NCI-H460 (cell line): ENCODE measurements around the gene FTCDNL1. TPM values are rescaled to one million over a fixed set of nuclear protein-coding genes. Genes with fewer than 3 reads are reported as not detected.

Source experiments
- DNase-seq: peaks from one replicate; pipeline ENCODE4 v3.0.0-alpha.2; 2016; ENCODE audit warnings: low read depth; ENCODE audit errors: extremely low read depth
- total RNA-seq: library from RNA; depleted of rRNA; stranded (reverse); fragments of >200 nt; shearing (Covaris generic); gene quantifications from 2 replicates; pipeline ENCODE4 v1.2.3, GENCODE V29; 2014

The FTCDNL1 gene
- total RNA-seq, 1 experiment from 2014 or later: 2.1 TPM

- DNase-seq: no peak
Measured at GRCh38 chr2:199792381-199792780, 58.6 kb downstream of the FTCDNL1 start.

- no peak for DNase-seq
Measured at GRCh38 chr2:199791326-199791725, 59.7 kb downstream of the FTCDNL1 start.

DNA sequence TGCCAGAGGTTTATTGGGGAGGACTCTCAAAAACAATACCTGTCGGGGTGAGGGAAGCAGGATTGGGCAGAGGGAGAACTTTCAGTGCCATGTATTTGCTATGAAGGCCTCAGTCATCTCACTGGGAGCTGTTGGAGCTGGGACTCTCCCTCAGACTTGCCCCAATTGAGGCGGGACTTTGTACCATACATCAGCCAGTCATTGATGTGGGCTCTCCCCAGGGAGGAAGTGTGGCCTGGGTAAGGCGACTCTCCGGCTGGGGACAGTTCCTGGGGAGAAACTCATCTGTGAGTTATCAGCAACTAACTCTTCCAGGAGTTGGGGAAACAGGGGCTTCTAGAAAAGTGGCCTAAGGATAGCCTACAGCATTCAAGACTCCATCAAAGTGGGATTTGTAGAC is 66.5 kb downstream of the FTCDNL1 start:
- DNase-seq: no peak

DNA sequence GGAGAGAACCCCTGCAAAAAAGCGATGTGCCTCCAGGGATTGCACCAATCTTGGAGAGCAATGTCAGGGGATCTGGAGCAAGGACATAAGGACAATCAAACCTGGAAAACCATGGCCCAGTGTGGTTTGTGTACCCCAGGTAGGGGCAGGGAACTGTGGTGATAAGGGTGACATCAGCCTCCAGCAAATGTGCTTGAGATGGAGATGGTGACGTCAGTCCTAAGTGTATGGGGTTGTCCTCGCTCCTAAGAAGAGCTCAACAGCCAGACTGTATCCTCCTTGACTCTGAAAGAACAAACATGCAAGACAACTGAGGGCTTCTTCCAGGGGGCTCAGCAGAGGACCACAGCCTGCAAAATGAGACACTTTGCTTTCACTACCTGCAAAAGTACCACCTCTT is 71.4 kb downstream of the FTCDNL1 start:
- no peak for DNase-seq

DNA sequence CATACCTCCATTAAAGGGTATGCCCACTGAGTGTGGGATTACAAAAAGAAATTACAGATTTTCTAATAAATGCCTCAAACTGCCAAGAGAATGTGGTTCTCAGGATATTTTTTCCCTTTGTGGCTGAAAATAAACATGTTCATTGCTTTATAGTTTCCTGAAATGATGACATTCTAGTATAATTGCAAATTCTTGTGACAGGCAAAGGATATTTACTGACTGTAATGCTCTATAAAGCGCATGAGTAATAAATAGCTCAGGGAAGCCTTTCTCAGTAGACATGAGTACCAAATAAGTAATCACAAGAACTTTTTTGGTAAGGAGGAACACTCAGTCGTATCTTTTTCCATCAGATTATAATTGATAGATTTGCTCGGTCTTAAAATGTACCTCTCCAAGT is 72.3 kb downstream of the FTCDNL1 start:
- no peak for DNase-seq

DNA sequence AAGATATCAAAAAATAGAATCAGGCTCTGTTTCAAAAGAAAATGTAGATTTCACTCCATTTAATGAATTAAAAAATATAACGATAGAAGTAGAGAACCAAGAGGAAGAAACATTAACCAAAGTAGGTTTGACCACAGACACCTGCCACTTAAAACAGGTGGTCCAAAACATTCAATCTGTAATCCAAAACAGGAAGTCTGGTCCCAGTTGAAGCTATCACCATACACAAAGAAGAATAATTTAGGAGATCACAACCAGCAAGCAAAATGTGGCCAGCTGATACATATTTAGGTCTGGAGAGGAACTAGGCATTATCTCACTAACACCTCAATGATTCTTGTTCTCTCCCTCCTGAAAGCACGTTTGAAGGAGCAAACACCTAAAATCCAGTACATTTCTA is 73.1 kb downstream of the FTCDNL1 start:
- no peak for DNase-seq

DNA sequence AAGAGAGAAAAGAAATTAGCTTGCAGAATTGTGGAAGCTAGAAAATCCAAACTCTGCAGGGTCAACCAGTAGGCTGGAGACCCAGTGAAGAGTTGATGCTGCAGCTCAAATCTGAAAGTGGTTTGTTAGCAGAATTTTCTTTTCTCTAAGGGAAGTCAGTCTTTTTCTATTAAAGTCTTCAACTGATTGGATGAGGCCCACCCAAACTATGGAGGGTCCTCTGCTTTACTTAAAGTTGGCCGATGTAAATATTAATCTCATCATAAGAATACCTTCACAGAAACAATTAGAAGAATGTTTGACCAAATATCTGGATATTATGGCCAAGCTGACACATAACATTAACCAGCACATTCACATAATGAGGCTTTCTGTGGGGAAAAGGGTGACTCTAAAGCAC is 73.7 kb downstream of the FTCDNL1 start:
- no peak for DNase-seq

DNA sequence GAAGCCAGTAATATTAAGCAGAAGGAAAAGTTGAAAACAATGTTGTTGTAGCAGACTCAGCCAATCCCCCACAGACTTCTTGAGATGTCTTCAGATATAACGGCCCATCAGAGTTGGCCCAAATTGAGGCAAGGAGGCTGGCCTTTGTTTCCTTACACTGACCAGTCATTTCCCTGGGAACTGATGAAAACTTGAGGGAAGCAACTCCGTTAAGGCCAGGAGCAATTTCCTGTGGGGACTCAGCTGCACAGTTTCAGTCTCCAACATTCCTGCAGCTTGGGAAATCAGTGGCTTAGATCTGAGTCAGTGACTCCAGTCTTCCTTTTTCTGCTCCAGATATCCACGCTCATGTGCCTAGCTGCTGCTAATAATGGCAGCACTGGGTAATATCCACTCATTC is 75.7 kb downstream of the FTCDNL1 start:
- no peak for DNase-seq

DNA sequence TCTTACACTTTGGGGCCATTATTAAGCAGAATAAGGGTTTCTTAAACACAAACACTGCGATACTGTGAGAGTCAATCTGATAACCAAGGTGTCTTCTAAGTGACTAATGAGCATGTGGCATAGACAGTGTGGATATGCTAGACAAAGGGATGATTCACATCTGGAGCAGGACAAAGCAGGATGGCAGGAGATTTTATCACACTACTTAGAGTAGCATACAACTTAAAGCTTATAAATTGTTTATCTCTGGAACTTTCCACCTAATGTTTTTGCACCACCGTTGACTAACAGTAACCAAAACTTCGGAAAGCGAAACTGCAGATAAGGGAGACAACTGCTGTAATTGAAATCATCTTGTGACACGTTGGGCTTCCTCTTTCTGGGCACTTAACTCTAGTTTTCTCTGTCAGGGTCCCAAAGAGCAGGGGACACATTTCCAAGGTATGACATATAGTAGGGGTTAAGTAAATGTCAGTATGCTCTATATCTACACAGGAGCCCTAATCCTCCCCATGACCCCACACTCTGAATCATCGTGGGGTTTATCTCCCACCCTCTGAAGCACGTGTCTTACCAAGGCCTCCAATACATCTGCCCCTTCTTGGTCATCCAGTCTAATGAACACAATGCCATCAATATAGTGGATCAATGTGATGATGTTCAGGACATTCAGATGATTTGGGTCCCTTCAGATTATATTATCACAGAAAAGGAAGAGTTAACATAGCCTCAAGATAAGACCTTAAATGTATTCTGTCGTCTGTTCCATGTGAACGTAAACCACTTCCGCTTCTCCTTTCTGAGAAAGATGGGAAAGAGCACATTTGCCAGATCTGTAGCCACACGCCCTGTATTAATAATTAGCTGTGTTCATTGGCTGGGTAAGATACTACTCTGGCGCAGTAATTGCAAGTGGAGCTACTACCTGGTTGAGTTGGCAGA is 78.7 kb downstream of the FTCDNL1 start:
- no peak for DNase-seq

DNA sequence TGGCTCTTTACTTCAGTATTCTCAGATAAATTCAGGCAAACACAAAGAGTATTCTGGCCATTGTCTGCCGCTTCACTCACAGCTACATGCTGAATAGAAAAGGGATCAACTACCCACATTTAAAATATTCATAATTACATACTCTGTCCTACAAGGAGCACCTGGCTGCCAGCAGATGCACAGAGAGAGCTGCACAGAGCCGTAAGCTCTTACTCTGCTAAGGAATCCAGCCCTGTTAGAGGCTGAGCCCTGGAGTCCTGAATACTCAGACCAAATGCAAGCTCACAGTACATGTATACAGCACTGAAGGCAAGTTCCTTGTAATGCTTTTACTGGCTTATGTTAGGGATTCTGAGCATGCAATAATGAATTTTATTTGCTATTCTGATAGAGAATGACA is 80.3 kb downstream of the FTCDNL1 start:
- DNase-seq: no peak

DNA sequence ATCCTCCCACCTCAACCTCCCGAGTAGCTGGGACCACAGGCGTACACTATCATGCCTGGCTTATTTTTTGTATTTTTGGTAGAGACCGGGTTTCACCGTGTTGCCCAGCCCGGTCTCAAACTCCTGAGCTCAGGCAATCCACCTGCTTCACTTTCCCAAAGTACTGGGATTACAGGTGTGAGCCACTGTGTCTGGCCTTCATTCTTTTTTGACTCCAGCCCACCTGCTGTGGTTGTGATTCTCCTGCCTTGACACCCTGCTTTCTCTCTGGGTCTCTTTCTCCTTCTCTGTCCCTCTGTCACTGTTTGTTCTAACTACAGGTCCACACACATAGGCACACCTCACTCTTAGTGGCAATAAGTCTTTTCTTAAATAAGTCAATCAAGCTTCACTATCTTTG is 85.3 kb downstream of the FTCDNL1 start:
- no peak for DNase-seq

GRCh38 chr2:199764273-199764800 is 86.7 kb downstream of the FTCDNL1 start:
- DNase-seq: no peak

GRCh38 chr2:199762963-199763362 is 88.0 kb downstream of the FTCDNL1 start:
- no peak for DNase-seq

GRCh38 chr2:199760574-199760973 is 90.4 kb downstream of the FTCDNL1 start:
- DNase-seq: peak; percentile 59

DNA sequence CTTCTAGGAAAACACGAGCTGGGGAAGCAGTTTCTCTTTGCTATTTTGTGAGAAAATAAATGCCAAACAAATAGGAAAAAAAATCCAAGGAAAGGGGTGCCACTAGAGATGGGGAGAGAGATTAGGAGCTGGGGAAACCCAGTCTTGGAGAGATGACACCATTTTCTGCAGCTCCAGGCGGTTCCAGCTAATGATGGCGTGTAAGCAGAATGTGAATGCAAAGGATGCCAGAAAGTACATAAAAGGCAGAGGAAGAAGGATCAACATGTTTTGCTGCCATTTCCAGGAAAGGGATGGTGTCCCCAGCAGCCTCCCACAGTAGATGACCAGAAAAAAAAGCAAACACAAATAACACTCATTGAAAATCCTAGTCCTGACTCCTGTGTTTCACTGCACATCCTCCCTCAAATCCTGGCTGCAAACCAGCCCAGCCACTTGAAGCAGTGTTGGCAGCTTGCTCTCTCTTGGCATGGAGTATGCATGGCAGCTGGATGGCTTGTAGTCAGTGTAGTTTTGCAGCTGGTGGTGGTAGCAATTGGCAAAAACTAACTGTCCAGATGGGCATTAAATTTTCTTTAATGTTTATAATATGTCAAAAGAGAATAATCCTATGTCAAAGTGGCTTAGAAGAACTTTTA is 93.6 kb downstream of the FTCDNL1 start:
- no peak for DNase-seq

DNA sequence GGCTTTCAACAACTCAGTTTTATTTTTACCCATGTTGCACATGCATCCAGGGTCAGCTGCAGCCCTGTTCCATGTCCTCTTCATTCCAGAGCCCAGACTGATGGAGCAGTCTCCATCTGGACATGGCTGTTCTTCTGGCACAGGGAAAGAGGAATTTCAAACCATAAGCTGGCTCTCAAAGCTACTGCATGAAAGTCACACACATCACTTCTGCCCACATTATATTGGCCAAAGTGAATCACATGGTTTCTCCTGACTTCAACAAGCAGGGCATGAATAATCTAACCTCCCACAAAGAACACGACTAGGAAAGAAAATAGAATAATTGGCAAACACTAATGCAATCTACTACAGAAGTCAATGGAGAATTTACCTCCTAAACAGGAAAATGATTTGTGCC is 94.2 kb downstream of the FTCDNL1 start:
- DNase-seq: no peak

- no peak for DNase-seq
Measured at GRCh38 chr2:199756211-199756610, 94.8 kb downstream of the FTCDNL1 start.

DNA sequence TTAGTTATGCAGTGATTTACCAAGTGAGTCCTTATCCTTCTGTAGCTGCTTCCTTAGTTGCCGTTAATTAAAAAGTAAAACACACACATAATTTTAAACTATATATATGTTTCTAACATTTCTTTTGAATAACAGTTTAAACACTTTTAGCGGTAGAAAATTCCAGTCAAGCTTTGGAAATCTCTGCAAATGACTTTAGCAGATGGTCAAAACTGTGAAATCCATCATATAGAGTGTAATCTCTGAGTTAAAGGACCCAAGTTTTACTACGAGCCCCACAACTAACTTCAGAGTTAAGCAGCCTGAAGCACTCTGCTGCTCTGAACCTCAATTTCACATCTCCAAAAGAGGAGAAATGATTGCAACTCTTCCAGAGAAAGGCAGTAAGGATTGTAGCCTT is 96.2 kb downstream of the FTCDNL1 start:
- no peak for DNase-seq

- DNase-seq: no peak
Measured at GRCh38 chr2:199751492-199752120, 99.4 kb downstream of the FTCDNL1 start.

- no peak for DNase-seq
Measured at GRCh38 chr2:199749571-199749970, 101.4 kb downstream of the FTCDNL1 start.

GRCh38 chr2:199744724-199745123 is 106.3 kb downstream of the FTCDNL1 start:
- DNase-seq: no peak
